GM19468 (cell line): ENCODE results near the gene LMBRD2.

Experiments
- ATAC-seq: cut with Tn5 transposase; IDR thresholded peaks from one replicate; pipeline ENCODE4 v1.9.1; 2021; ENCODE audit warnings: mild to moderate bottlenecking, moderate library complexity, moderate number of reproducible peaks; ENCODE audit not compliant: unreplicated experiment; ENCODE audit errors: extremely low read depth

LMBRD2 gene

GRCh38 chr5:36055984-36056383 is 95.7 kb downstream of the LMBRD2 start:
- no peak for ATAC-seq

GRCh38 chr5:36054647-36055046 is 97.0 kb downstream of the LMBRD2 start:
- ATAC-seq = no peak

GRCh38 chr5:36052538-36052937 is 99.1 kb downstream of the LMBRD2 start:
- ATAC-seq = no peak

- no peak for ATAC-seq
These were observed 101.7 kb downstream of the LMBRD2 start for GRCh38 chr5:36049949-36050348.
